Measurements from ENCODE around the gene WNK2. TPM values are rescaled to one million over a fixed set of nuclear protein-coding genes. Genes with fewer than 3 reads are reported as not detected.

The WNK2 gene
- total and polyA plus RNA-seq, 2 donors (not counting 3 experiments of a cell fraction or from before 2014, with no cell fraction given) = not detected

DNA sequence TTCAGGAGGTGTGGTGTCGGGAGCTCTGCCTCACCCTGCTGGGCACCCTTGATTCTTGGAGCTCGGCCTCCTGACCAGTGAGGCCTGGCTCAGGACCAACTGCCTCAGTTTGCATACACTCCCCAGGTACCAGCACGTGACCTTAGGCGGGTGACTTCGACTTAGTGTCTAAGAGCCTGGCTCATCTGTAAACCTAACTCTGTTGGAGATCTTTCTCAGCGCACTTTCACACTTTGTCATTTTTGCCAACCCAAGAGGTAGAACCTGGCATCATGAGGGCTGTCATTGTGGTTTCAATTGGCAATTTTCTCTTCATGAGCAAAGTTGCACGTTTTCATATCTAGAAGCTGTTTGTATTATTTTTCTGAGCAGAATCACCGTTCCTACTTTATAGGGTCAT lies 13.4 kb upstream of the WNK2 start:
- Histone ChIP-seq H3K27me3 (ENCODE audit: control insufficient read depth in 2 of 2, insufficient read depth in 2 of 2, low read length in 2 of 2) (no peaks in the 10 kb centered on the region), H3K27ac (ENCODE audit: insufficient read depth, low read depth, low read length) (no peak overlapping the region), H3K4me3 (replicated peaks in 1 of 3; ENCODE audit: insufficient read depth in 1 of 3, low read depth in 1 of 3, low read length in 3 of 3) (no peak overlapping the region), H3K9ac (replicated peaks; ENCODE audit: extremely low read depth, insufficient read depth, low read length) (no peak overlapping the region), H3K4me1 (ENCODE audit: control insufficient read depth, extremely low read depth, insufficient read depth, low read length) (no peaks in the 10 kb centered on the region), H3K79me2 (ENCODE audit: control insufficient read depth, insufficient read depth, low read length) (no peaks in the 10 kb centered on the region), H3K4me2 (ENCODE audit: insufficient read depth, low read length) (no peak overlapping the region), H2AFZ (ENCODE audit: low read depth, low read length) (no peak overlapping the region), H3K36me3 (ENCODE audit: control insufficient read depth in 2 of 2, extremely low read depth in 1 of 2, insufficient read depth in 2 of 2, low read length in 2 of 2) (no peaks in the 10 kb centered on the region), H3K9me1 (replicated peaks; ENCODE audit: control insufficient read depth, extremely low read depth, insufficient read depth, low read length) (no peaks in the 10 kb centered on the region), H3K9me3 (replicated peaks; ENCODE audit: control insufficient read depth, insufficient read depth, low read length) (no peaks in the 10 kb centered on the region), H4K20me1 (replicated peaks; ENCODE audit: control insufficient read depth, extremely low read depth, insufficient read depth, low read length) (no peaks in the 10 kb centered on the region)
- ChIA-PET CTCF (interaction anchor here (1.0 kb wide), 1 partner anchor 132 kb away, joined by 4 read pairs; no protein-coding TSS in a partner anchor), POLR2A (no interaction called here)
- FAIRE-seq (no peak), DNase-seq (ENCODE audit: low read depth, low spot score) (no peak)
- intact Hi-C loops (cut with micrococcal nuclease) (no loop called here), dilution Hi-C loops (cut with MboI; ENCODE audit: extremely low pct_ligation_motif_present, low sequenced_read_pairs) (no loop called here)
- BruUV-seq (replicated peaks) = no TSS peak
- TF ChIP-seq, protein P1, sequence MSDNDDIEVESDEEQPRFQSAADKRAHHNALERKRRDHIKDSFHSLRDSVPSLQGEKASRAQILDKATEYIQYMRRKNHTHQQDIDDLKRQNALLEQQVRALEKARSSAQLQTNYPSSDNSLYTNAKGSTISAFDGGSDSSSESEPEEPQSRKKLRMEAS (IDR thresholded peaks at IDR 0.05; ENCODE audit: insufficient read depth, insufficient read length) = no peak
- TF ChIP-seq POLR2A (IDR thresholded peaks at IDR 0.05; ENCODE audit: low read depth, low read length) (no peak), POLR2AphosphoS5 (IDR thresholded peaks at IDR 0.05; ENCODE audit: insufficient read depth, low read depth, low read length) (no peak), JUN (IDR thresholded peaks at IDR 0.05; ENCODE audit: borderline replicate concordance, insufficient read depth, insufficient read length, low read depth) (no peak), MYC (IDR thresholded peaks at IDR 0.05; ENCODE audit: low read depth, low read length) (no peak), FOS (IDR thresholded peaks at IDR 0.05; ENCODE audit: borderline replicate concordance, insufficient read depth, low read length) (no peak), GATA2 (IDR thresholded peaks at IDR 0.05; ENCODE audit: insufficient read depth, insufficient read length, low read depth, low read length) (no peak), EZH2 (IDR thresholded peaks at IDR 0.05; ENCODE audit: borderline replicate concordance, low read depth, low read length, severe bottlenecking) (no peak)
- TF ChIP-seq, protein P2, sequence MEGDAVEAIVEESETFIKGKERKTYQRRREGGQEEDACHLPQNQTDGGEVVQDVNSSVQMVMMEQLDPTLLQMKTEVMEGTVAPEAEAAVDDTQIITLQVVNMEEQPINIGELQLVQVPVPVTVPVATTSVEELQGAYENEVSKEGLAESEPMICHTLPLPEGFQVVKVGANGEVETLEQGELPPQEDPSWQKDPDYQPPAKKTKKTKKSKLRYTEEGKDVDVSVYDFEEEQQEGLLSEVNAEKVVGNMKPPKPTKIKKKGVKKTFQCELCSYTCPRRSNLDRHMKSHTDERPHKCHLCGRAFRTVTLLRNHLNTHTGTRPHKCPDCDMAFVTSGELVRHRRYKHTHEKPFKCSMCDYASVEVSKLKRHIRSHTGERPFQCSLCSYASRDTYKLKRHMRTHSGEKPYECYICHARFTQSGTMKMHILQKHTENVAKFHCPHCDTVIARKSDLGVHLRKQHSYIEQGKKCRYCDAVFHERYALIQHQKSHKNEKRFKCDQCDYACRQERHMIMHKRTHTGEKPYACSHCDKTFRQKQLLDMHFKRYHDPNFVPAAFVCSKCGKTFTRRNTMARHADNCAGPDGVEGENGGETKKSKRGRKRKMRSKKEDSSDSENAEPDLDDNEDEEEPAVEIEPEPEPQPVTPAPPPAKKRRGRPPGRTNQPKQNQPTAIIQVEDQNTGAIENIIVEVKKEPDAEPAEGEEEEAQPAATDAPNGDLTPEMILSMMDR (IDR thresholded peaks at IDR 0.05; ENCODE audit: extremely low read depth in 1 of 2, insufficient read depth in 1 of 2, low read depth in 1 of 2, low read length in 2 of 2) = no peak

All from endothelial cell of umbilical vein (primary cell).